GM18867 (cell line): ENCODE data around the gene R3HDM2.

Experiments
- ATAC-seq: cut with Tn5 transposase; IDR thresholded peaks from one replicate; pipeline ENCODE4 v1.9.1; 2021; ENCODE audit warnings: mild to moderate bottlenecking, moderate library complexity; ENCODE audit not compliant: unreplicated experiment

R3HDM2 gene

GRCh38 chr12:57208631-57209282 lies 222.1 kb downstream of the R3HDM2 start:
- no peak for ATAC-seq

- ATAC-seq: no peak
Measured at GRCh38 chr12:57207731-57208630, 222.9 kb downstream of the R3HDM2 start.

- no peak for ATAC-seq
Measured at GRCh38 chr12:57205931-57206330, 224.9 kb downstream of the R3HDM2 start.

- ATAC-seq: no peak
Measured at GRCh38 chr12:57205186-57205585, 225.7 kb downstream of the R3HDM2 start.

- no peak for ATAC-seq
Measured at GRCh38 chr12:57204454-57204853, 226.4 kb downstream of the R3HDM2 start.

- no peak for ATAC-seq
Measured at GRCh38 chr12:57203791-57204190, 227.1 kb downstream of the R3HDM2 start.
